Esophagus squamous epithelium (tissue), 5 donors: ENCODE data around the gene IL2RG. TPM values are rescaled to one million over a fixed set of nuclear protein-coding genes. Genes with fewer than 3 reads are reported as not detected.

Source experiments
- DNase-seq: peaks from one replicate; lab custom pipeline; 2025; lab: John Stamatoyannopoulos, UW
- H3K27ac ChIP-seq, 4 donors: fragments of 200-600 bp; sonication (generic); one replicate each; pipeline ENCODE4 v1.5.1; 2016 to 2019; ENCODE audit warnings: mild to moderate bottlenecking in 1 of 4
- H3K27me3 ChIP-seq, 4 donors: fragments of 200-600 bp; sonication (generic); 1 replicate in 3 of 4; 2 replicates in 1 of 4; pipeline versions ENCODE4 v1.5.1 to v1.6.0; 2017 to 2021; ENCODE audit warnings: antibody characterized with exemption in 1 of 4
- H3K36me3 ChIP-seq, 3 donors: fragments of 200-600 bp; sonication (generic); one replicate each; pipeline ENCODE4 v1.5.1; 2016 to 2019
- H3K4me1 ChIP-seq, 3 donors: fragments of 200-600 bp; sonication (generic); one replicate each; pipeline ENCODE4 v1.5.1; 2017 to 2019
- H3K4me3 ChIP-seq, 4 donors: fragments of 200-600 bp; sonication (generic); 1 replicate in 3 of 4; 2 replicates in 1 of 4; pipeline ENCODE4 v1.5.1; 2016 to 2019; ENCODE audit warnings: mild to moderate bottlenecking in 2 of 4, moderate library complexity in 1 of 4
- H3K9me3 ChIP-seq, 3 donors: fragments of 200-600 bp; sonication (generic); one replicate each; pipeline ENCODE4 v1.5.1; 2016 to 2019
- CTCF ChIP-seq, 6 experiments: fragments of 450-650 bp in 4 of 6; fragments of 200-600 bp in 2 of 6; sonication (generic) in 2 of 6; IDR thresholded peaks; one replicate each; pipeline ENCODE4 v1.5.1; 2016 to 2019; ENCODE audit warnings: antibody characterized with exemption in 6 of 6, mild to moderate bottlenecking in 4 of 6, moderate library complexity in 4 of 6
- POLR2A ChIP-seq, 4 donors: fragments of 450-650 bp; IDR thresholded peaks; one replicate each; pipeline ENCODE4 v1.6.1; 2017; ENCODE audit warnings: antibody characterized with exemption in 4 of 4, mild to moderate bottlenecking in 4 of 4, moderate library complexity in 3 of 4
- WGBS, 2 donors: methylation state at CpG; one replicate each; pipeline ENCODE4 v1.1.5; 2018; 5-methylcytosine and 5-hydroxymethylcytosine counted together
- intact Hi-C: fragments of 100-400 bp; cut with DNase I; formaldehyde crosslinking; loops from one replicate; pipeline ENCODE4 v1.15.0; 2022
- total RNA-seq, 4 donors: library from RNA; depleted of rRNA; stranded (reverse); fragments of >200 nt; gene quantifications; one replicate each; pipeline ENCODE4 v1.1.0, GENCODE V29; 2016
- donor health status: DM: yes; HTN: yes; CAD: no.

IL2RG gene
- total RNA-seq, result 10 to 100 TPM in 2 of 4 donors, 1 to 10 TPM in 2; 4.3 to 15.5 (median 8.8) TPM

- TF ChIP-seq CTCF (IDR thresholded peaks at IDR 0.05), result no peak
- TF ChIP-seq POLR2A (IDR thresholded peaks at IDR 0.05), result peak in 2 of 4 donors; percentile 37 to 80
- peak; percentile 6 for DNase-seq
- H3K27ac ChIP-seq, result peak within 1 kb of the TSS; percentile 45 to 69 (median 56)
- no peaks in the 10 kb centered on the region for H3K4me1 ChIP-seq
- H3K27me3 ChIP-seq, result no peaks in the 10 kb centered on the region
- WGBS, 2 donors, result 50 to 69% methylated on average over 2 to 8 of the region's 8 CpGs
- no peaks in the 10 kb centered on the region for H3K36me3 ChIP-seq
- peak within 1 kb of the TSS in 3 of 4 donors; percentile 0 to 52 (median 24) for H3K4me3 ChIP-seq
- H3K9me3 ChIP-seq, result no peaks in the 10 kb centered on the region
- intact Hi-C loops, result no loop called here
These were observed at the start of gene IL2RG for GRCh38 chrX:71111141-71111843. Gene IL2RG, minus strand, starts transcription at chrX:71111577. Its CDS starts 38 bp downstream, at chrX:71111539.

- Histone ChIP-seq H3K4me1 (no peaks in the 10 kb centered on the region), H3K27me3 (no peaks in the 10 kb centered on the region), H3K36me3 (no peaks in the 10 kb centered on the region), H3K27ac (no peak overlapping the region), H3K9me3 (no peaks in the 10 kb centered on the region), H3K4me3 (no peak overlapping the region)
- WGBS, 2 donors, result 20 to 65% methylated on average over 1 to 3 of the region's 3 CpGs
- intact Hi-C loops, result loop anchor here (10.0 kb wide), 1 partner anchor 176 kb away; no protein-coding TSS in a partner anchor
- no peak for DNase-seq
- TF ChIP-seq CTCF (IDR thresholded peaks at IDR 0.05) (no peak), POLR2A (IDR thresholded peaks at IDR 0.05) (no peak)
These were observed 49.1 kb upstream of the IL2RG start for GRCh38 chrX:71160475-71160874.

GRCh38 chrX:71159335-71159734 is 48.0 kb upstream of the IL2RG start:
- H3K4me3 ChIP-seq, result no peak overlapping the region
- no peaks in the 10 kb centered on the region for H3K4me1 ChIP-seq
- DNase-seq, result no peak
- H3K27me3 ChIP-seq, result no peaks in the 10 kb centered on the region
- H3K9me3 ChIP-seq, result no peaks in the 10 kb centered on the region
- TF ChIP-seq POLR2A (IDR thresholded peaks at IDR 0.05) (no peak), CTCF (IDR thresholded peaks at IDR 0.05) (no peak)
- 81 to 90% methylated on average over 5 of the region's 5 CpGs for WGBS, 2 donors
- H3K27ac ChIP-seq, result no peak overlapping the region
- no peaks in the 10 kb centered on the region for H3K36me3 ChIP-seq
- intact Hi-C loops, result no loop called here

- no peaks in the 10 kb centered on the region for H3K4me1 ChIP-seq
- no peaks in the 10 kb centered on the region for H3K9me3 ChIP-seq
- WGBS, 2 donors, result 87 to 91% methylated on average over 5 to 6 of the region's 6 CpGs
- intact Hi-C loops, result no loop called here
- DNase-seq, result no peak
- no peaks in the 10 kb centered on the region for H3K36me3 ChIP-seq
- no peaks in the 10 kb centered on the region for H3K27me3 ChIP-seq
- no peak overlapping the region for H3K4me3 ChIP-seq
- TF ChIP-seq POLR2A (IDR thresholded peaks at IDR 0.05) (no peak), CTCF (IDR thresholded peaks at IDR 0.05) (no peak)
- H3K27ac ChIP-seq, result no peak overlapping the region
These were observed 47.2 kb upstream of the IL2RG start for GRCh38 chrX:71158603-71159002.

GRCh38 chrX:71154641-71155040 is 43.3 kb upstream of the IL2RG start:
- Histone ChIP-seq H3K4me3 (no peak overlapping the region), H3K4me1 (no peaks in the 10 kb centered on the region), H3K27me3 (no peaks in the 10 kb centered on the region), H3K36me3 (no peaks in the 10 kb centered on the region), H3K27ac (no peak overlapping the region), H3K9me3 (no peaks in the 10 kb centered on the region)
- TF ChIP-seq POLR2A (IDR thresholded peaks at IDR 0.05), result no peak
- TF ChIP-seq CTCF (IDR thresholded peaks at IDR 0.05), result no peak
- no peak for DNase-seq
- 37 to 67% methylated on average over 1 to 2 of the region's 3 CpGs for WGBS, 2 donors
- intact Hi-C loops, result no loop called here
